Liver (tissue), 3 donors: Measurements from ENCODE around the gene CYTL1.

Source experiments
- EGR1 ChIP-seq, 2 donors: IDR thresholded peaks; 2 replicates each; pipeline ENCODE4 v1.6.1; 2016 to 2018; ENCODE audit warnings: antibody characterized with exemption in 2 of 2, low read depth in 2 of 2
- FOXA1 ChIP-seq: IDR thresholded peaks from 2 replicates; pipeline ENCODE4 v1.6.1; 2016; ENCODE audit warnings: antibody characterized with exemption
- GABPA ChIP-seq, 2 donors: IDR thresholded peaks in 1 of 2; conservative IDR thresholded peaks in 1 of 2; 2 replicates each; pipeline ENCODE4 v1.6.1; 2016; ENCODE audit warnings: antibody characterized with exemption in 2 of 2, mild to moderate bottlenecking in 1 of 2, moderate library complexity in 1 of 2
- JUND ChIP-seq, 2 donors: IDR thresholded peaks; 2 replicates each; pipeline ENCODE4 v1.6.1; 2016; ENCODE audit warnings: antibody characterized with exemption in 2 of 2
- RAD21 ChIP-seq, 2 donors: IDR thresholded peaks; 2 replicates each; pipeline ENCODE4 v1.6.1; 2016; ENCODE audit warnings: antibody characterized with exemption in 2 of 2, mild to moderate bottlenecking in 2 of 2
- RXRA ChIP-seq, 2 donors: IDR thresholded peaks; 2 replicates each; pipeline ENCODE4 v1.6.1; 2017 to 2018; ENCODE audit warnings: antibody characterized with exemption in 2 of 2, mild to moderate bottlenecking in 1 of 2
- SP1 ChIP-seq: IDR thresholded peaks from 2 replicates; pipeline ENCODE4 v1.6.1; 2018; ENCODE audit warnings: antibody characterized with exemption, mild to moderate bottlenecking
- TAF1 ChIP-seq: conservative IDR thresholded peaks from 2 replicates; pipeline ENCODE4 v1.6.1; 2016; ENCODE audit warnings: antibody characterized with exemption, mild to moderate bottlenecking
- YY1 ChIP-seq: IDR thresholded peaks from 2 replicates; pipeline ENCODE4 v1.6.1; 2016; ENCODE audit warnings: antibody characterized with exemption, mild to moderate bottlenecking
- TF ChIP-seq, protein P1 (sequence below): fragments of 150-350 bp; IDR thresholded peaks from 2 replicates; pipeline ENCODE4 v1.5.1; 2017; ENCODE audit warnings: improper control_type of control experiment, low read depth, low read length; ENCODE audit not compliant: missing input control
- TF ChIP-seq, protein P2 (sequence below): IDR thresholded peaks from 2 replicates; pipeline ENCODE4 v1.6.1; 2016; ENCODE audit warnings: antibody characterized with exemption
- TF ChIP-seq, protein P3 (sequence below): IDR thresholded peaks from 2 replicates; pipeline ENCODE4 v1.6.1; 2016; ENCODE audit warnings: antibody characterized with exemption, mild to moderate bottlenecking
- TF ChIP-seq, protein P4 (sequence below): IDR thresholded peaks from 2 replicates; pipeline ENCODE4 v1.6.1; 2016; ENCODE audit warnings: antibody characterized with exemption
- TF ChIP-seq, protein P5 (sequence below): IDR thresholded peaks from 2 replicates; pipeline ENCODE4 v1.6.1; 2016; ENCODE audit warnings: antibody characterized with exemption
- donor health status: healthy.
- donor health status: healthy.

DNA sequence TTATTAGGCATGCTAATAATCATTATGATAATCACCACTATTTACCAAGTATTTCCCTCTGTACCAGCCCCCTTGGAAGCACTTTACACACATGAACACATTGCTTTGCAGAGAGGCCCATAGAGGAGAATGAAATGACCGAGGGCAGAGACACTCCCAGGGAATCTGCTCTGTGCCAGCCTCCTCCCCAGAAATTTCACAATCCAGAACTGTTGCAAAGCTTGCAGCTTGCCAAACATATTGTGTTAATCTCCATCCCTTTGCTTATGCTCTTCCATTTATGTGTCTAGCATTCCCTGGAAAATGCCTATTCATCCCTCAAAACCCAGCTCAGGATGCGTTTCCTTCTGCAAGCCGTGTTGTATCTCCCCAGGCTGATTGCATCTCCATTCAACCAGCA, 37.8 kb downstream of the CYTL1 start:
- TF ChIP-seq RXRA (IDR thresholded peaks at IDR 0.05) (no peak), RAD21 (IDR thresholded peaks at IDR 0.05) (no peak), YY1 (no peak), EGR1 (IDR thresholded peaks at IDR 0.05; ENCODE audit: low read depth in 2 of 2) (no peak), GABPA (IDR thresholded peaks at IDR 0.05 in 1 of 2, conservative IDR thresholded peaks at IDR 0.05 in 1 of 2) (no peak), TAF1 (no peak), SP1 (no peak), FOXA1 (no peak), JUND (IDR thresholded peaks at IDR 0.05) (no peak)
- TF ChIP-seq, protein P1, sequence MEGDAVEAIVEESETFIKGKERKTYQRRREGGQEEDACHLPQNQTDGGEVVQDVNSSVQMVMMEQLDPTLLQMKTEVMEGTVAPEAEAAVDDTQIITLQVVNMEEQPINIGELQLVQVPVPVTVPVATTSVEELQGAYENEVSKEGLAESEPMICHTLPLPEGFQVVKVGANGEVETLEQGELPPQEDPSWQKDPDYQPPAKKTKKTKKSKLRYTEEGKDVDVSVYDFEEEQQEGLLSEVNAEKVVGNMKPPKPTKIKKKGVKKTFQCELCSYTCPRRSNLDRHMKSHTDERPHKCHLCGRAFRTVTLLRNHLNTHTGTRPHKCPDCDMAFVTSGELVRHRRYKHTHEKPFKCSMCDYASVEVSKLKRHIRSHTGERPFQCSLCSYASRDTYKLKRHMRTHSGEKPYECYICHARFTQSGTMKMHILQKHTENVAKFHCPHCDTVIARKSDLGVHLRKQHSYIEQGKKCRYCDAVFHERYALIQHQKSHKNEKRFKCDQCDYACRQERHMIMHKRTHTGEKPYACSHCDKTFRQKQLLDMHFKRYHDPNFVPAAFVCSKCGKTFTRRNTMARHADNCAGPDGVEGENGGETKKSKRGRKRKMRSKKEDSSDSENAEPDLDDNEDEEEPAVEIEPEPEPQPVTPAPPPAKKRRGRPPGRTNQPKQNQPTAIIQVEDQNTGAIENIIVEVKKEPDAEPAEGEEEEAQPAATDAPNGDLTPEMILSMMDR: no peak
- TF ChIP-seq, protein P2, sequence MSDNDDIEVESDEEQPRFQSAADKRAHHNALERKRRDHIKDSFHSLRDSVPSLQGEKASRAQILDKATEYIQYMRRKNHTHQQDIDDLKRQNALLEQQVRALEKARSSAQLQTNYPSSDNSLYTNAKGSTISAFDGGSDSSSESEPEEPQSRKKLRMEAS: no peak
- TF ChIP-seq, protein P3, sequence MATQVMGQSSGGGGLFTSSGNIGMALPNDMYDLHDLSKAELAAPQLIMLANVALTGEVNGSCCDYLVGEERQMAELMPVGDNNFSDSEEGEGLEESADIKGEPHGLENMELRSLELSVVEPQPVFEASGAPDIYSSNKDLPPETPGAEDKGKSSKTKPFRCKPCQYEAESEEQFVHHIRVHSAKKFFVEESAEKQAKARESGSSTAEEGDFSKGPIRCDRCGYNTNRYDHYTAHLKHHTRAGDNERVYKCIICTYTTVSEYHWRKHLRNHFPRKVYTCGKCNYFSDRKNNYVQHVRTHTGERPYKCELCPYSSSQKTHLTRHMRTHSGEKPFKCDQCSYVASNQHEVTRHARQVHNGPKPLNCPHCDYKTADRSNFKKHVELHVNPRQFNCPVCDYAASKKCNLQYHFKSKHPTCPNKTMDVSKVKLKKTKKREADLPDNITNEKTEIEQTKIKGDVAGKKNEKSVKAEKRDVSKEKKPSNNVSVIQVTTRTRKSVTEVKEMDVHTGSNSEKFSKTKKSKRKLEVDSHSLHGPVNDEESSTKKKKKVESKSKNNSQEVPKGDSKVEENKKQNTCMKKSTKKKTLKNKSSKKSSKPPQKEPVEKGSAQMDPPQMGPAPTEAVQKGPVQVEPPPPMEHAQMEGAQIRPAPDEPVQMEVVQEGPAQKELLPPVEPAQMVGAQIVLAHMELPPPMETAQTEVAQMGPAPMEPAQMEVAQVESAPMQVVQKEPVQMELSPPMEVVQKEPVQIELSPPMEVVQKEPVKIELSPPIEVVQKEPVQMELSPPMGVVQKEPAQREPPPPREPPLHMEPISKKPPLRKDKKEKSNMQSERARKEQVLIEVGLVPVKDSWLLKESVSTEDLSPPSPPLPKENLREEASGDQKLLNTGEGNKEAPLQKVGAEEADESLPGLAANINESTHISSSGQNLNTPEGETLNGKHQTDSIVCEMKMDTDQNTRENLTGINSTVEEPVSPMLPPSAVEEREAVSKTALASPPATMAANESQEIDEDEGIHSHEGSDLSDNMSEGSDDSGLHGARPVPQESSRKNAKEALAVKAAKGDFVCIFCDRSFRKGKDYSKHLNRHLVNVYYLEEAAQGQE: no peak
- TF ChIP-seq, protein P4, sequence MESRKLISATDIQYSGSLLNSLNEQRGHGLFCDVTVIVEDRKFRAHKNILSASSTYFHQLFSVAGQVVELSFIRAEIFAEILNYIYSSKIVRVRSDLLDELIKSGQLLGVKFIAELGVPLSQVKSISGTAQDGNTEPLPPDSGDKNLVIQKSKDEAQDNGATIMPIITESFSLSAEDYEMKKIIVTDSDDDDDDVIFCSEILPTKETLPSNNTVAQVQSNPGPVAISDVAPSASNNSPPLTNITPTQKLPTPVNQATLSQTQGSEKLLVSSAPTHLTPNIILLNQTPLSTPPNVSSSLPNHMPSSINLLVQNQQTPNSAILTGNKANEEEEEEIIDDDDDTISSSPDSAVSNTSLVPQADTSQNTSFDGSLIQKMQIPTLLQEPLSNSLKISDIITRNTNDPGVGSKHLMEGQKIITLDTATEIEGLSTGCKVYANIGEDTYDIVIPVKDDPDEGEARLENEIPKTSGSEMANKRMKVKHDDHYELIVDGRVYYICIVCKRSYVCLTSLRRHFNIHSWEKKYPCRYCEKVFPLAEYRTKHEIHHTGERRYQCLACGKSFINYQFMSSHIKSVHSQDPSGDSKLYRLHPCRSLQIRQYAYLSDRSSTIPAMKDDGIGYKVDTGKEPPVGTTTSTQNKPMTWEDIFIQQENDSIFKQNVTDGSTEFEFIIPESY: no peak
- TF ChIP-seq, protein P5, sequence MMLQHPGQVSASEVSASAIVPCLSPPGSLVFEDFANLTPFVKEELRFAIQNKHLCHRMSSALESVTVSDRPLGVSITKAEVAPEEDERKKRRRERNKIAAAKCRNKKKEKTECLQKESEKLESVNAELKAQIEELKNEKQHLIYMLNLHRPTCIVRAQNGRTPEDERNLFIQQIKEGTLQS: no peak
